GM12801 (cell line): Measurements from ENCODE around the gene SOX13.

ENCODE experiments used
- TF ChIP-seq, protein P1 (sequence below): IDR thresholded peaks from one replicate; pipeline ENCODE4 v1.5.1; 2011; ENCODE audit warnings: control low read depth; ENCODE audit not compliant: insufficient read length; ENCODE audit errors: extremely low read depth

Gene SOX13

DNA sequence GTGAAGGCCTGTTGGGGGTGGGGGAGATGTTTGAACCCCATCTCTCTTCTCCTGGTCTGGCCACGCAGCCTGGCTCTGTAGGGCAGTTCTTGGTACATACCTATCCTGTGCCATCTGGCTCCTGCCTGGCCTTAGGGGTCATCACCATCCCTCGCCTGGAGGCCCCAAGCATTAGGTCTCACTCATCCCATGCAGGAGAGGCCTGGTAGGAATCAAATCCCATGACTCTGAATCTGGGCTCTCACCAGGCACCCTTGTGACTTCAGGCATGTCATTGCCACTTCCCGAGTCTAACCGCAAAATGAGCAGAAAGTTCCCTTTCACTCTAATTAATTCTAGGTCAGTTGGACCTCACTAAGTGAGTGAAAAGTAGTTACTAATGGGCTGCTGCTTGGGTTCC is 41.7 kb downstream of the SOX13 start:
- TF ChIP-seq, protein P1, sequence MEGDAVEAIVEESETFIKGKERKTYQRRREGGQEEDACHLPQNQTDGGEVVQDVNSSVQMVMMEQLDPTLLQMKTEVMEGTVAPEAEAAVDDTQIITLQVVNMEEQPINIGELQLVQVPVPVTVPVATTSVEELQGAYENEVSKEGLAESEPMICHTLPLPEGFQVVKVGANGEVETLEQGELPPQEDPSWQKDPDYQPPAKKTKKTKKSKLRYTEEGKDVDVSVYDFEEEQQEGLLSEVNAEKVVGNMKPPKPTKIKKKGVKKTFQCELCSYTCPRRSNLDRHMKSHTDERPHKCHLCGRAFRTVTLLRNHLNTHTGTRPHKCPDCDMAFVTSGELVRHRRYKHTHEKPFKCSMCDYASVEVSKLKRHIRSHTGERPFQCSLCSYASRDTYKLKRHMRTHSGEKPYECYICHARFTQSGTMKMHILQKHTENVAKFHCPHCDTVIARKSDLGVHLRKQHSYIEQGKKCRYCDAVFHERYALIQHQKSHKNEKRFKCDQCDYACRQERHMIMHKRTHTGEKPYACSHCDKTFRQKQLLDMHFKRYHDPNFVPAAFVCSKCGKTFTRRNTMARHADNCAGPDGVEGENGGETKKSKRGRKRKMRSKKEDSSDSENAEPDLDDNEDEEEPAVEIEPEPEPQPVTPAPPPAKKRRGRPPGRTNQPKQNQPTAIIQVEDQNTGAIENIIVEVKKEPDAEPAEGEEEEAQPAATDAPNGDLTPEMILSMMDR = no peak

DNA sequence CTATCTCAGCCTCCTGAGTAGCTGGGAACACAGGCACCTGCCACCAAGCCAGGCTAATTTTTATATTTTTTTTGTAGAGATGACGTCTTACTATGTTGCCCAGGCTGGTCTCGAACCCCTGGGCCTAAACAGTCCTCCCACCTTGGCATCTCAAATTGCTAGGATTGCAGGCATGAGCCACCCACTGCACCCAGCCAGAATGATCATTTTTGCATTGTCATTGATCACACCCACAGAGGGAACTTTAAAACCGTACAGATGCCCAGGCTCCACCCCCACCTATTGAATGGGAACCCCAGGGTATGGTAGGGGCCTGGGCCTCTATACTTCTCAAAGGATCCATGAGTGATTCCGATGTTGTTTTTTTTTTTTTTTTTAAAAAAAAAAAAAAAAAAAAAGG is 42.2 kb downstream of the SOX13 start:
- TF ChIP-seq, protein P1 = no peak

DNA sequence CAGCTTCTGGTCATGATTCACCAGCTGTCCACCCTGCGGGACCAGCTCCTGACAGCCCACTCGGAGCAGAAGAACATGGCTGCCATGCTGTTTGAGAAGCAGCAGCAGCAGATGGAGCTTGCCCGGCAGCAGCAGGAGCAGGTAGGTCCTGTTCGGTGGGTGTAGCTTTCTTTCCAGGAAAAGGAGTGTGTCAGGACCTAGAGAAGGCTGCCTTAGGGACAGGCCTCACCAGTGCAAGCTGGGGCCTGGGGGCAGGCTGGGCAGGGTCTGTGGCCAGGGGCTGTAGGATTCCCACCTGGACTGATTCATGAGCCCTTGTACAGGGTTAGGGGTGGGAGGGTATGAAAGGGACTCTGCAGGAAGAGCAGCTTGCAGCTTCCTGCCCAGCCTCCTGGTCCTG is 43.6 kb downstream of the SOX13 start:
- TF ChIP-seq, protein P1 = no peak

DNA sequence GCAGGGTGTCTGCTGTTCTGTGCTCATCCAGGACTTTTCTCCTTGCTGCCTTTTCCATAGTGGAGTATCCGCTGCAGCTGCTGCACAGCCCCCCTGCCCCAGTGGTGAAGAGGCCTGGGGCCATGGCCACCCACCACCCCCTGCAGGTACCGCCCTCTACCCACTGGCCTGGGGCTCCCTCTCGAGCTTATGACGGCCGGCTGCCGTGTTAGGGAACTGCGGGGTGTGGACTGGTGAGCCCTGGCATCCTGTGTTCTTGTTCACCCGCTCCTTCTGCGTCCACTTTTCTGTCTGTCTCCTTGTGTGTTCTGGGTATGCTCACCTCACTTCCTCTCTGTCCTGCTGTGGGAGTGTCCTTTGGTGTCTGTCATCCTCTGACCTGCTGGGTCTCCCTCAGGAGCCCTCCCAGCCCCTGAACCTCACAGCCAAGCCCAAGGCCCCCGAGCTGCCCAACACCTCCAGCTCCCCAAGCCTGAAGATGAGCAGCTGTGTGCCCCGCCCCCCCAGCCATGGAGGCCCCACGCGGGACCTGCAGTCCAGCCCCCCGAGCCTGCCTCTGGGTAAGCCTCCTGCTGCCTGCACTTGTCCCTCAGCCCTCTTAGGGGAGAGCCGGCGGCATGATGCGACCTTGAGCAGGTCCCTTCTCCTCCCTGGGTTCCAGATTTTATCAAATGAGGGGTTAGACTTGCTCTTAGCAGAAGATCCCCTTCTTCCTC is 49.1 kb downstream of the SOX13 start:
- TF ChIP-seq, protein P1 = no peak

DNA sequence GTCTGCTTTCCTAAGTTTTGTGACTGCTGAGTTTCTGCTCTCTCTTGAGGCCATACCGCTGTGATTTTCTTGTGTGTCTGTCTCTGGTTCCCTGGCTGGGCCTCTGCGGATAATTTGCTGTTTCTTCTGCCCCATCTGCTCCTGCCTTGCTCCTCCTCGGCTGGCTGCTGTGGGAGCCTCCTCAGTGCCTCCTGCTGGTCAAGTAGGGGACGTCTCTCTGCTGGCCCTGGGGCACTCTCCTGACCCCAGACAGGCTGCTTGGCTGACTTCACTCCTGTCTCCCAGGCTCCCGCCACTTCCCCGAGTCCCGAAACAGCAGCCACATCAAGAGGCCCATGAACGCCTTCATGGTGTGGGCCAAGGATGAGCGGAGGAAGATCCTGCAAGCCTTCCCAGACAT is 50.5 kb downstream of the SOX13 start:
- TF ChIP-seq, protein P1 = no peak

DNA sequence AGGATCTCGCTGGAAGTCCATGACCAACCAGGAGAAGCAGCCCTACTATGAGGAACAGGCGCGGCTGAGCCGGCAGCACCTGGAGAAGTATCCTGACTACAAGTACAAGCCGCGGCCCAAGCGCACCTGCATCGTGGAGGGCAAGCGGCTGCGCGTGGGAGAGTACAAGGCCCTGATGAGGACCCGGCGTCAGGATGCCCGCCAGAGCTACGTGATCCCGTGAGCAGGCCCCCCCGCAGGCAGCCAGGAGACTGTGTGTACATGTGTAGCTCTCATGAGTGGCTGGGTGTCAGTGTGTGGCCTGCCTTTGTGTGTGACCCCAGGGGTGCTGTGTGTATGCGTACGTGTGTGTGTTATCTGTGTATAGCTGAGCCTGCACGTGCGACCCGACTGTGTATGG is 51.7 kb downstream of the SOX13 start:
- TF ChIP-seq, protein P1 = no peak

DNA sequence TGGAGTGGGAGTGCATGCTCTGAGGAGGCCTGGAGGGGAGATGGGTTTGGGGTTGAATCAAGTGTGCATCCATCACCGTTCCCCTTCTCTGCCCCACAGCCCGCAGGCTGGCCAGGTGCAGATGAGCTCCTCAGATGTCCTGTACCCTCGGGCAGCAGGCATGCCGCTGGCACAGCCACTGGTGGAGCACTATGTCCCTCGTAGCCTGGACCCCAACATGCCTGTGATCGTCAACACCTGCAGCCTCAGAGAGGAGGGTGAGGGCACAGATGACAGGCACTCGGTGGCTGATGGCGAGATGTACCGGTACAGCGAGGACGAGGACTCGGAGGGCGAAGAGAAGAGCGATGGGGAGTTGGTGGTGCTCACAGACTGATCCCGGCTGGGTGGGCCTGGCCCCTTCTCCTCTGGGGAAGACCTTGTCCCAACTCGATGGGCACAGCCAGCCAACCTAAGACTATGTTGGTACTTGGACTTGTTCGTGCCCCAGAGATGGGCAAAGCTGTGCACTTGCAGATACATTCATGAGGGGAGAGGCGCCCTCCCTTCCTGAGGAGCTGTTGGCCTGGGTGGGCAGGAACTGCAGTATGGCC is 52.9 kb downstream of the SOX13 start:
- TF ChIP-seq, protein P1 = no peak
